K562 (cell line): ENCODE results near the gene ERC2. TPM values are rescaled to one million over a fixed set of nuclear protein-coding genes. Genes with fewer than 3 reads are reported as not detected.

ENCODE experiments used
- ATAC-seq: fragments of 200-7000 bp; cut with Tn5 transposase; 3 replicates; pipeline ENCODE4 v1.9.1; 2020; ENCODE audit warnings: moderate library complexity
- BruUV-seq: library from RNA; stranded (reverse); fragments of 400-500 nt; replicated peaks from 2 replicates; lab custom pipeline; 2021; lab: Mats Ljungman, UMichigan
- CTCF ChIA-PET: fragments of 300-600 bp; formaldehyde crosslinking; extraction: SDS; loops from one replicate; lab custom pipeline; 2021; ENCODE audit warnings: low intra/inter-chr PET ratio; lab: Yijun Ruan, JAX
- POLR2A ChIA-PET: fragments of 300-600, 350-650 bp; sonication (Branson Sonifier 250); formaldehyde crosslinking; extraction: SDS; loops from one replicate; lab custom pipeline; 2021; ENCODE audit warnings: antibody characterized with exemption, inconsistent platforms; lab: Yijun Ruan, JAX
- DNase-seq, 4 experiments: peaks; one replicate each; pipeline versions ENCODE4 v3.0.0 to v3.0.0-alpha.2; 2011 to 2018; ENCODE audit warnings: low spot score in 3 of 4, mixed read lengths in 3 of 4; ENCODE audit errors: extremely low read depth in 1 of 4
- FAIRE-seq: peaks from 2 replicates; lab custom pipeline; 2011; peaks lifted over from hg19 to GRCh38; lab: Jason Lieb, UNC
- H2AFZ ChIP-seq: 2 replicates; pipeline ENCODE4 v1.6.0; 2011; ENCODE audit warnings: low read depth, low read length, control low read depth, inconsistent platforms
- H3K27ac ChIP-seq: fragments of 200-600 bp; 3 replicates; pipeline ENCODE4 v1.8.0; 2011; ENCODE audit warnings: low read depth, mild to moderate bottlenecking, control low read depth, inconsistent platforms, low read length, moderate library complexity, mixed read lengths; ENCODE audit errors: extremely low read depth
- H3K27me3 ChIP-seq, 2 experiments: fragments of 300-600 bp in 1 of 2; 2 replicates in 1 of 2; 3 replicates in 1 of 2; pipeline versions ENCODE4 v1.6.0 to v1.8.0; 2011; ENCODE audit warnings: inconsistent platforms in 2 of 2, low read length in 2 of 2, mild to moderate bottlenecking in 1 of 2, mixed read lengths in 1 of 2, moderate library complexity in 1 of 2; ENCODE audit not compliant: control insufficient read depth in 2 of 2, insufficient read depth in 2 of 2
- H3K36me3 ChIP-seq: fragments of 300-600 bp; 3 replicates; pipeline ENCODE4 v1.8.0; 2011; ENCODE audit warnings: mild to moderate bottlenecking, low read length, inconsistent platforms; ENCODE audit not compliant: control insufficient read depth, insufficient read depth
- H3K4me1 ChIP-seq, 2 experiments: fragments of 200-600 bp in 1 of 2; replicated peaks in 1 of 2; 2 replicates in 1 of 2; 3 replicates in 1 of 2; pipeline versions ENCODE4 v1.5.1 to v1.8.0; 2011; ENCODE audit warnings: inconsistent platforms in 2 of 2, low read length in 2 of 2, mild to moderate bottlenecking in 1 of 2, mixed read lengths in 1 of 2, moderate library complexity in 1 of 2; ENCODE audit not compliant: control insufficient read depth in 2 of 2, insufficient read depth in 2 of 2
- H3K4me2 ChIP-seq: 2 replicates; pipeline ENCODE4 v1.6.1; 2011; ENCODE audit warnings: low read length, control low read depth, inconsistent platforms, mixed read lengths; ENCODE audit not compliant: insufficient read depth
- H3K4me3 ChIP-seq: fragments of 200-600 bp; sonication (generic), shearing (Covaris generic); 2 replicates; pipeline ENCODE4 v1.5.1; 2016; ENCODE audit warnings: control low read depth, inconsistent platforms
- H3K79me2 ChIP-seq: fragments of 200-600 bp; 3 replicates; pipeline ENCODE4 v1.8.0; 2011; ENCODE audit warnings: low read length, inconsistent platforms; ENCODE audit not compliant: control insufficient read depth, insufficient read depth
- H3K9ac ChIP-seq, 2 experiments: 2 replicates each; pipeline versions ENCODE4 v1.6.0 to v1.6.1; 2011; ENCODE audit warnings: low read depth in 2 of 2, low read length in 2 of 2, control low read depth in 1 of 2, inconsistent platforms in 1 of 2, mild to moderate bottlenecking in 1 of 2, mixed read lengths in 1 of 2; ENCODE audit not compliant: insufficient read depth in 1 of 2
- H3K9me1 ChIP-seq: one replicate; pipeline ENCODE4 v1.6.0; 2011; ENCODE audit warnings: inconsistent platforms, mild to moderate bottlenecking, low read length, moderate library complexity; ENCODE audit not compliant: control insufficient read depth, insufficient read depth
- H3K9me3 ChIP-seq: replicated peaks from 2 replicates; pipeline ENCODE4 v1.5.1; 2011; ENCODE audit warnings: low read depth, low read length, inconsistent platforms; ENCODE audit not compliant: control insufficient read depth, insufficient read depth
- H4K20me1 ChIP-seq: replicated peaks from 2 replicates; pipeline ENCODE4 v1.6.1; 2011; ENCODE audit warnings: low read length, inconsistent platforms, mixed read lengths; ENCODE audit not compliant: control insufficient read depth, insufficient read depth
- BHLHE40 ChIP-seq: IDR thresholded peaks from 2 replicates; pipeline ENCODE4 v1.6.1; 2011; ENCODE audit warnings: low read length, improper control_type of control experiment
- CAMTA2 ChIP-seq: fragments of 250-450 bp; sonication (Bioruptor Pico); conservative IDR thresholded peaks from 2 replicates; pipeline ENCODE4 v1.5.1; 2022
- CTCF ChIP-seq, 3 experiments: IDR thresholded peaks in 2 of 3; conservative IDR thresholded peaks in 1 of 3; 2 replicates each; pipeline ENCODE4 v1.5.1; 2011 to 2012; ENCODE audit warnings: low read length in 3 of 3, mild to moderate bottlenecking in 3 of 3, control low read depth in 2 of 3, improper control_type of control experiment in 1 of 3, inconsistent platforms in 1 of 3, low read depth in 1 of 3, mixed read lengths in 1 of 3, moderate library complexity in 1 of 3; ENCODE audit not compliant: insufficient read depth in 2 of 3
- EGR1 ChIP-seq: fragments of 450-650 bp; conservative IDR thresholded peaks from 2 replicates; pipeline ENCODE4 v1.6.1; 2017; ENCODE audit warnings: mild to moderate bottlenecking
- ETS2 ChIP-seq: IDR thresholded peaks from 2 replicates; pipeline ENCODE4 v1.6.1; 2016; ENCODE audit warnings: borderline replicate concordance, missing genetic modification characterization, mild to moderate bottlenecking, moderate library complexity, missing compliant biosample characterization; ENCODE audit not compliant: poor library complexity, severe bottlenecking
- JUNB ChIP-seq: fragments of 450-650 bp; formaldehyde crosslinking; conservative IDR thresholded peaks from 2 replicates; pipeline ENCODE4 v1.4.0; 2020; ENCODE audit warnings: mild to moderate bottlenecking
- MAFK ChIP-seq: IDR thresholded peaks from 2 replicates; pipeline ENCODE4 v1.6.1; 2011; ENCODE audit warnings: low read length, improper control_type of control experiment
- MAZ ChIP-seq, 2 experiments: fragments of 450-650 bp in 1 of 2; sonication (generic) in 1 of 2; formaldehyde crosslinking; IDR thresholded peaks in 1 of 2; conservative IDR thresholded peaks in 1 of 2; 2 replicates each; pipeline versions ENCODE4 v1.4.0 to v1.5.0; 2020; ENCODE audit warnings: mild to moderate bottlenecking in 1 of 2, missing genetic modification reagents in 1 of 2
- RNF2 ChIP-seq: sonication (generic); IDR thresholded peaks from 2 replicates; pipeline ENCODE4 v1.6.1; 2016
- SMAD1 ChIP-seq: fragments of 150-350 bp; IDR thresholded peaks from 2 replicates; pipeline ENCODE4 v1.6.1; 2014; ENCODE audit warnings: low read length, low read depth; ENCODE audit not compliant: partially characterized antibody
- STAT5B ChIP-seq: fragments of 250-450 bp; sonication (Bioruptor Pico); IDR thresholded peaks from 2 replicates; pipeline ENCODE4 v1.8.0; 2021; ENCODE audit warnings: mild to moderate bottlenecking, inconsistent platforms
- ZKSCAN3 ChIP-seq: fragments of 250-450 bp; sonication (Bioruptor Pico); IDR thresholded peaks from 2 replicates; pipeline ENCODE4 v1.4.0; 2020
- WGBS: fragments of 100-300 bp; shearing (Covaris generic); methylation state at CpG from one replicate; pipeline ENCODE4 v1.1.6; 2016; ENCODE audit warnings: low coverage, mixed read lengths; ENCODE audit not compliant: insufficient coverage; ENCODE audit errors: missing lambda C conversion rate; 5-methylcytosine and 5-hydroxymethylcytosine counted together
- in situ Hi-C: fragments of 300-500 bp; cut with MboI; formaldehyde crosslinking; loops from 4 replicates; pipeline ENCODE4 v1.15.0; 2018; ENCODE audit warnings: inconsistent platforms, mixed read lengths
- intact Hi-C: fragments of 100-400 bp; cut with micrococcal nuclease; formaldehyde crosslinking; loops from 2 replicates; pipeline ENCODE4 v1.14.2; 2022
- polyA plus RNA-seq, 8 experiments: library from polyadenylated mRNA; depleted of rRNA in 4 of 8; stranded (reverse) in 5 of 8; unstranded in 3 of 8; fragments of >200 nt; fragmentation: Nextera tagmentation in 2 of 8; fragmentation: Illumina TruSeq in 1 of 8; extraction: Ambion mirVana in 2 of 8; extraction: Trizol in 1 of 8; gene quantifications; 2 replicates each; pipeline versions ENCODE4 v1.2.1 to v1.2.3, GENCODE V29; 2011 to 2014; ENCODE audit warnings: inconsistent platforms in 1 of 8, missing spikeins in 1 of 8
- total RNA-seq, 7 experiments: library from RNA; depleted of rRNA in 6 of 7; stranded (reverse); fragments of >200 nt in 6 of 7; fragmentation: Illumina TruSeq in 2 of 7; extraction: Trizol in 2 of 7; gene quantifications; 2 replicates each; pipeline versions ENCODE4 v1.2.1 to v1.2.3, GENCODE V29; 2011 to 2021; ENCODE audit warnings: low replicate concordance in 1 of 7
- TF ChIP-seq, protein P1 (sequence below): IDR thresholded peaks from 2 replicates; pipeline ENCODE4 v1.6.1; 2011; ENCODE audit not compliant: insufficient read length; ENCODE audit errors: extremely low read depth
- TF ChIP-seq, protein P2 (sequence below): sonication (generic); formaldehyde crosslinking; IDR thresholded peaks from 2 replicates; pipeline ENCODE4 v1.8.1; 2023; ENCODE audit warnings: missing genetic modification reagents, mild to moderate bottlenecking, borderline replicate concordance

The ERC2 gene
- total and polyA plus RNA-seq, 9 of the 15 experiments (the other 6 are each of a cell fraction or from before 2014, with no cell fraction given) = 0.04 to 0.18 (median 0.07) TPM; not detected in 2

DNA sequence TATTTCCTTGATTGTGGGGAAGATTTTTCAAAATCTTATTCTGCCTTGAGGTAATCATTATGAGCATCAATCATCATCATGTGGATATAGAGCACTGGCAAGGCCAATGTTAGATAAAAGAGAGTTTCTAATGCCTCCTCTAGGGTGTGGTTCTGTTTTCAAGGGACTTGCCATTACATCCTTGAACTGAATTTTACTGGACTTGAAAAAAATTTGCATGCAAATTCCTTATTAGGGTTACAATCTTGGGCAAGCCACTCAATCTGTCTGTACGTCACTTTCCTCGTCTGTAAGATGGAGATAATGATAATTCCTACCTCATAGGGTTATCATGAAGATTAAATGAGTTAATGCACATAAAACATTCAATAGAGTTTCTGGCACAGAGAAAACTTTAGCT, 825.0 kb downstream of the ERC2 start:
- no peak for DNase-seq
- Histone ChIP-seq H3K4me2 (no peak overlapping the region), H2AFZ (no peak overlapping the region), H3K27me3 (peaks cover 0 to 1% of the 10 kb centered on the region in 2 experiments; a peak in 1 of 5 replicates), H3K9me1 (no peaks in the 10 kb centered on the region), H4K20me1 (no peaks in the 10 kb centered on the region), H3K9ac (no peak overlapping the region), H3K27ac (no peak overlapping the region), H3K4me1 (no peaks in the 10 kb centered on the region), H3K4me3 (no peak overlapping the region), H3K36me3 (no peaks in the 10 kb centered on the region), H3K9me3 (no peaks in the 10 kb centered on the region), H3K79me2 (no peaks in the 10 kb centered on the region)
- no peak for FAIRE-seq
- CTCF ChIA-PET = no interaction called here
- no TSS peak for BruUV-seq
- 0% methylated on average over 2 of the region's 2 CpGs for WGBS
- in situ Hi-C loops = no loop called here
- intact Hi-C loops = no loop called here
- ATAC-seq = no peak
- POLR2A ChIA-PET = no interaction called here
- TF ChIP-seq BHLHE40 = no peak
- no peak for TF ChIP-seq JUNB (CRISPR knock-in tag)
- no peak for TF ChIP-seq ETS2
- no peak for TF ChIP-seq STAT5B
- TF ChIP-seq CAMTA2 (CRISPR knock-in tag) = no peak
- TF ChIP-seq, protein P1, sequence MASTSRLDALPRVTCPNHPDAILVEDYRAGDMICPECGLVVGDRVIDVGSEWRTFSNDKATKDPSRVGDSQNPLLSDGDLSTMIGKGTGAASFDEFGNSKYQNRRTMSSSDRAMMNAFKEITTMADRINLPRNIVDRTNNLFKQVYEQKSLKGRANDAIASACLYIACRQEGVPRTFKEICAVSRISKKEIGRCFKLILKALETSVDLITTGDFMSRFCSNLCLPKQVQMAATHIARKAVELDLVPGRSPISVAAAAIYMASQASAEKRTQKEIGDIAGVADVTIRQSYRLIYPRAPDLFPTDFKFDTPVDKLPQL = no peak
- no peak for TF ChIP-seq SMAD1
- TF ChIP-seq RNF2 = no peak
- TF ChIP-seq MAFK = no peak
- no peak for TF ChIP-seq MAZ (CRISPR knock-in tag; conservative IDR thresholded peaks at IDR 0.05 in 1 of 2, IDR thresholded peaks at IDR 0.05 in 1 of 2)
- no peak for TF ChIP-seq ZKSCAN3
- TF ChIP-seq, protein P2, sequence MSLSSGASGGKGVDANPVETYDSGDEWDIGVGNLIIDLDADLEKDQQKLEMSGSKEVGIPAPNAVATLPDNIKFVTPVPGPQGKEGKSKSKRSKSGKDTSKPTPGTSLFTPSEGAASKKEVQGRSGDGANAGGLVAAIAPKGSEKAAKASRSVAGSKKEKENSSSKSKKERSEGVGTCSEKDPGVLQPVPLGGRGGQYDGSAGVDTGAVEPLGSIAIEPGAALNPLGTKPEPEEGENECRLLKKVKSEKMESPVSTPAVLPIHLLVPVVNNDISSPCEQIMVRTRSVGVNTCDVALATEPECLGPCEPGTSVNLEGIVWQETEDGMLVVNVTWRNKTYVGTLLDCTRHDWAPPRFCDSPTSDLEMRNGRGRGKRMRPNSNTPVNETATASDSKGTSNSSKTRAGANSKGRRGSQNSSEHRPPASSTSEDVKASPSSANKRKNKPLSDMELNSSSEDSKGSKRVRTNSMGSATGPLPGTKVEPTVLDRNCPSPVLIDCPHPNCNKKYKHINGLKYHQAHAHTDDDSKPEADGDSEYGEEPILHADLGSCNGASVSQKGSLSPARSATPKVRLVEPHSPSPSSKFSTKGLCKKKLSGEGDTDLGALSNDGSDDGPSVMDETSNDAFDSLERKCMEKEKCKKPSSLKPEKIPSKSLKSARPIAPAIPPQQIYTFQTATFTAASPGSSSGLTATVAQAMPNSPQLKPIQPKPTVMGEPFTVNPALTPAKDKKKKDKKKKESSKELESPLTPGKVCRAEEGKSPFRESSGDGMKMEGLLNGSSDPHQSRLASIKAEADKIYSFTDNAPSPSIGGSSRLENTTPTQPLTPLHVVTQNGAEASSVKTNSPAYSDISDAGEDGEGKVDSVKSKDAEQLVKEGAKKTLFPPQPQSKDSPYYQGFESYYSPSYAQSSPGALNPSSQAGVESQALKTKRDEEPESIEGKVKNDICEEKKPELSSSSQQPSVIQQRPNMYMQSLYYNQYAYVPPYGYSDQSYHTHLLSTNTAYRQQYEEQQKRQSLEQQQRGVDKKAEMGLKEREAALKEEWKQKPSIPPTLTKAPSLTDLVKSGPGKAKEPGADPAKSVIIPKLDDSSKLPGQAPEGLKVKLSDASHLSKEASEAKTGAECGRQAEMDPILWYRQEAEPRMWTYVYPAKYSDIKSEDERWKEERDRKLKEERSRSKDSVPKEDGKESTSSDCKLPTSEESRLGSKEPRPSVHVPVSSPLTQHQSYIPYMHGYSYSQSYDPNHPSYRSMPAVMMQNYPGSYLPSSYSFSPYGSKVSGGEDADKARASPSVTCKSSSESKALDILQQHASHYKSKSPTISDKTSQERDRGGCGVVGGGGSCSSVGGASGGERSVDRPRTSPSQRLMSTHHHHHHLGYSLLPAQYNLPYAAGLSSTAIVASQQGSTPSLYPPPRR (CRISPR knock-in tag) = no peak
- no peak for TF ChIP-seq EGR1
- TF ChIP-seq CTCF (IDR thresholded peaks at IDR 0.05 in 2 of 3, conservative IDR thresholded peaks at IDR 0.05 in 1 of 3; ENCODE audit: insufficient read depth in 2 of 3, low read depth in 1 of 3, low read length in 3 of 3) = no peak
